Osteocyte (in vitro differentiated cells): ENCODE data around the gene TTC39C. TPM values are rescaled to one million over a fixed set of nuclear protein-coding genes. Genes with fewer than 3 reads are reported as not detected.

Source experiments
- DNase-seq: peaks from one replicate; pipeline ENCODE4 v3.0.0; 2021; ENCODE audit warnings: mixed read lengths; ENCODE audit not compliant: unreplicated experiment; ENCODE audit errors: extremely low spot score
- H3K27ac Mint-ChIP-seq: one replicate; pipeline ENCODE4 v1.8.0; 2021; ENCODE audit warnings: mild to moderate bottlenecking, mixed read lengths; ENCODE audit not compliant: unreplicated experiment
- H3K27me3 Mint-ChIP-seq: one replicate; pipeline ENCODE4 v1.8.0; 2021; ENCODE audit warnings: mixed read lengths; ENCODE audit not compliant: unreplicated experiment
- H3K36me3 Mint-ChIP-seq: one replicate; pipeline ENCODE4 v1.8.0; 2021; ENCODE audit warnings: mixed read lengths; ENCODE audit not compliant: unreplicated experiment
- H3K4me1 Mint-ChIP-seq: one replicate; pipeline ENCODE4 v1.8.0; 2021; ENCODE audit warnings: mixed read lengths; ENCODE audit not compliant: unreplicated experiment
- H3K4me3 Mint-ChIP-seq: one replicate; pipeline ENCODE4 v1.8.0; 2021; ENCODE audit warnings: mild to moderate bottlenecking, moderate library complexity, mixed read lengths; ENCODE audit not compliant: unreplicated experiment
- H3K9me3 Mint-ChIP-seq: one replicate; pipeline ENCODE4 v1.8.0; 2021; ENCODE audit warnings: mixed read lengths; ENCODE audit not compliant: unreplicated experiment
- CTCF ChIP-seq: fragments of 200-600 bp; sonication (generic); IDR thresholded peaks from 2 replicates; pipeline ENCODE4 v1.5.0; 2021; ENCODE audit warnings: antibody characterized with exemption, mild to moderate bottlenecking, moderate library complexity
- long read RNA-seq: library from polyadenylated mRNA; unstranded; transcript quantifications from one replicate; pipeline ENCODE4 v2.0.0, GENCODE V29; 2021
- total RNA-seq: library from RNA; stranded (reverse); gene quantifications from 2 replicates; pipeline ENCODE4 v1.2.1, GENCODE V29; 2021

The TTC39C gene
- total RNA-seq: 10.9 and 11.2 TPM in 2 replicates
- long read RNA-seq, partial matches to known transcripts: 0 of 3 reads
- long read RNA-seq, other reads (novel, unspliced or antisense): 3 of 3 reads

GRCh38 chr18:24014062-24014985 lies at the start of gene TTC39C:
TSS of gene TTC39C (plus strand) at chr18:24014754. CDS start at chr18:24014872, 118 bp downstream.
- peaks cover 16% of the 10 kb centered on the region for H3K4me1 Mint-ChIP-seq
- peak within 1 kb of the TSS; percentile 81 for H3K4me3 Mint-ChIP-seq
- peak within 1 kb of the TSS; percentile 80 for H3K27ac Mint-ChIP-seq

GRCh38 chr18:23966909-23967308 lies 47.6 kb upstream of the TTC39C start:
- H3K36me3 Mint-ChIP-seq: no peaks in the 10 kb centered on the region
- TF ChIP-seq CTCF: no peak
- H3K27ac Mint-ChIP-seq: no peak overlapping the region
- H3K27me3 Mint-ChIP-seq: peaks cover 28% of the 10 kb centered on the region
- no peaks in the 10 kb centered on the region for H3K9me3 Mint-ChIP-seq
- no peaks in the 10 kb centered on the region for H3K4me1 Mint-ChIP-seq
- no peak overlapping the region for H3K4me3 Mint-ChIP-seq
- DNase-seq: no peak

More at GRCh38 chr18:24014062-24014985, at the start of gene TTC39C:
- Mint-ChIP-seq H3K36me3 (no peaks in the 10 kb centered on the region), H3K9me3 (no peaks in the 10 kb centered on the region), H3K27me3 (peaks cover 21% of the 10 kb centered on the region)
- DNase-seq: peak; percentile 88
- TF ChIP-seq CTCF: no peak

GRCh38 chr18:23967321-23968089 lies 47.0 kb upstream of the TTC39C start:
- H3K27me3 Mint-ChIP-seq: peaks cover 31% of the 10 kb centered on the region
- H3K9me3 Mint-ChIP-seq: no peaks in the 10 kb centered on the region
- H3K36me3 Mint-ChIP-seq: no peaks in the 10 kb centered on the region
- TF ChIP-seq CTCF: no peak
- no peaks in the 10 kb centered on the region for H3K4me1 Mint-ChIP-seq
- peak; percentile 81 for DNase-seq
- no peak overlapping the region for H3K4me3 Mint-ChIP-seq
- no peak overlapping the region for H3K27ac Mint-ChIP-seq

- no peaks in the 10 kb centered on the region for H3K9me3 Mint-ChIP-seq
- peaks cover 24% of the 10 kb centered on the region for H3K27me3 Mint-ChIP-seq
- H3K36me3 Mint-ChIP-seq: no peaks in the 10 kb centered on the region
- DNase-seq: peak; percentile 57
- no peak for TF ChIP-seq CTCF
- no peak overlapping the region for H3K4me3 Mint-ChIP-seq
- no peak overlapping the region for H3K27ac Mint-ChIP-seq
- H3K4me1 Mint-ChIP-seq: no peaks in the 10 kb centered on the region
Observed at GRCh38 chr18:23968638-23969604, 45.6 kb upstream of the TTC39C start.
